Iris pigment epithelial cell (primary cell): ENCODE measurements around the gene AFF3.
A peak's percentile ranks its signal among the peaks of the same experiment; 100 is the strongest.

Source experiments
- DNase-seq: peaks from one replicate; pipeline ENCODE4 v3.0.0-alpha.2; 2011; ENCODE audit warnings: low read depth

The AFF3 gene

GRCh38 chr2:99626158-99626557 is 516.2 kb downstream of the AFF3 start:
- DNase-seq = no peak

GRCh38 chr2:99624677-99625076 is 517.7 kb downstream of the AFF3 start:
- no peak for DNase-seq

- DNase-seq = no peak
These were observed 518.8 kb downstream of the AFF3 start for GRCh38 chr2:99623613-99624012.

- DNase-seq = no peak
These were observed 519.4 kb downstream of the AFF3 start for GRCh38 chr2:99623035-99623434.

GRCh38 chr2:99622534-99622933 is 519.9 kb downstream of the AFF3 start:
- DNase-seq = no peak

GRCh38 chr2:99621774-99622173 is 520.6 kb downstream of the AFF3 start:
- DNase-seq = no peak

GRCh38 chr2:99621106-99621505 is 521.3 kb downstream of the AFF3 start:
- DNase-seq = no peak

GRCh38 chr2:99619151-99619550 is 523.2 kb downstream of the AFF3 start:
- DNase-seq = no peak

- DNase-seq = no peak
These were observed 523.8 kb downstream of the AFF3 start for GRCh38 chr2:99618579-99619097.

GRCh38 chr2:99617811-99618210 is 524.6 kb downstream of the AFF3 start:
- DNase-seq = no peak

GRCh38 chr2:99615247-99615771 is 527.1 kb downstream of the AFF3 start:
- DNase-seq = no peak

- DNase-seq = no peak
These were observed 528.4 kb downstream of the AFF3 start for GRCh38 chr2:99613980-99614379.

GRCh38 chr2:99611786-99612185 is 530.6 kb downstream of the AFF3 start:
- no peak for DNase-seq

GRCh38 chr2:99611034-99611433 is 531.4 kb downstream of the AFF3 start:
- no peak for DNase-seq

- DNase-seq = no peak
These were observed 532.5 kb downstream of the AFF3 start for GRCh38 chr2:99609851-99610381.

GRCh38 chr2:99608861-99609260 is 533.5 kb downstream of the AFF3 start:
- no peak for DNase-seq

GRCh38 chr2:99607861-99608491 is 534.4 kb downstream of the AFF3 start:
- DNase-seq = no peak

- DNase-seq = no peak
These were observed 534.9 kb downstream of the AFF3 start for GRCh38 chr2:99607454-99607853.

GRCh38 chr2:99605036-99605435 is 537.4 kb downstream of the AFF3 start:
- DNase-seq = no peak

GRCh38 chr2:99602476-99602875 is 539.9 kb downstream of the AFF3 start:
- DNase-seq = peak; percentile 64

- peak; percentile 9 for DNase-seq
These were observed 541.3 kb downstream of the AFF3 start for GRCh38 chr2:99600981-99601651.

GRCh38 chr2:99598441-99598840 is 543.9 kb downstream of the AFF3 start:
- no peak for DNase-seq

- DNase-seq = no peak
These were observed 544.8 kb downstream of the AFF3 start for GRCh38 chr2:99597616-99598015.
